NB4 (cell line): ENCODE measurements around the gene PLCXD1.

ENCODE experiments used
- POLR2A ChIP-seq: IDR thresholded peaks from 2 replicates; pipeline ENCODE4 v1.6.1; 2011; ENCODE audit warnings: mild to moderate bottlenecking; ENCODE audit not compliant: insufficient read length; ENCODE audit errors: extremely low read depth
- TF ChIP-seq, protein P1 (sequence below): IDR thresholded peaks from one replicate; pipeline ENCODE4 v1.5.1; 2012; ENCODE audit warnings: low read depth, low read length

DNA sequence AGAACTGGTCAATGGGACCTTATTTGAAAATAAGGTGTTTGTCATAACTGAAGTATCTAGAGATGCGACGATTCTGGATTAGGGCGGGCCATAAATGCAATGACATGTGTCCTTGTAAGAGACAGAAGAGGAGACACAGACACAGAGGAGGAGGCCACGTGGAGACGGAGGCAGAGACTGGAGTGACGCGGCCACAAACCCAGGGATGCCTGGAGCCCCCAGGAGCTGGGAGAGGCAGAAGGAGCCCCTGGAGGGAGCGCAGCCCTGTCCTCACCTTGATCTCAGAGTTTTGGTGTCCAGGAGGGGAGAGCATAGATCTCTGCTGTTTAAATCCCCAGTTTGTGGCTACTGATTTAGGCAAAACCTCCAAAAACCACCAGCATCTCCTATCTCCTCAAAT lies 32.4 kb downstream of the PLCXD1 start:
- no peak for TF ChIP-seq POLR2A
- TF ChIP-seq, protein P1, sequence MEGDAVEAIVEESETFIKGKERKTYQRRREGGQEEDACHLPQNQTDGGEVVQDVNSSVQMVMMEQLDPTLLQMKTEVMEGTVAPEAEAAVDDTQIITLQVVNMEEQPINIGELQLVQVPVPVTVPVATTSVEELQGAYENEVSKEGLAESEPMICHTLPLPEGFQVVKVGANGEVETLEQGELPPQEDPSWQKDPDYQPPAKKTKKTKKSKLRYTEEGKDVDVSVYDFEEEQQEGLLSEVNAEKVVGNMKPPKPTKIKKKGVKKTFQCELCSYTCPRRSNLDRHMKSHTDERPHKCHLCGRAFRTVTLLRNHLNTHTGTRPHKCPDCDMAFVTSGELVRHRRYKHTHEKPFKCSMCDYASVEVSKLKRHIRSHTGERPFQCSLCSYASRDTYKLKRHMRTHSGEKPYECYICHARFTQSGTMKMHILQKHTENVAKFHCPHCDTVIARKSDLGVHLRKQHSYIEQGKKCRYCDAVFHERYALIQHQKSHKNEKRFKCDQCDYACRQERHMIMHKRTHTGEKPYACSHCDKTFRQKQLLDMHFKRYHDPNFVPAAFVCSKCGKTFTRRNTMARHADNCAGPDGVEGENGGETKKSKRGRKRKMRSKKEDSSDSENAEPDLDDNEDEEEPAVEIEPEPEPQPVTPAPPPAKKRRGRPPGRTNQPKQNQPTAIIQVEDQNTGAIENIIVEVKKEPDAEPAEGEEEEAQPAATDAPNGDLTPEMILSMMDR: no peak
